Stomach (tissue), 19 donors: Measurements from ENCODE around the gene SAPCD2. TPM values are rescaled to one million over a fixed set of nuclear protein-coding genes. Genes with fewer than 3 reads are reported as not detected.
"Not testable (repeated sequence)": the region's sequence is repeated elsewhere in the genome, so short reads cannot be mapped to it uniquely, and the experiment has no call there.

Source experiments
- DNase-seq, 2 donors: peaks; one replicate each; pipeline versions ENCODE4 v3.0.0 to v3.0.0-alpha.2; 2013 to 2019
- H3K27ac ChIP-seq, 5 donors: fragments of 200-600 bp in 4 of 5; sonication (generic) in 4 of 5; one replicate each; pipeline ENCODE4 v1.5.1; 2013 to 2019; ENCODE audit warnings: mild to moderate bottlenecking in 1 of 5, moderate library complexity in 1 of 5
- H3K27me3 ChIP-seq, 3 donors: fragments of 200-600 bp; sonication (generic); one replicate each; pipeline ENCODE4 v1.5.1; 2017 to 2019; ENCODE audit warnings: mixed run types in 1 of 3
- H3K36me3 ChIP-seq, 4 donors: fragments of 200-600 bp; sonication (generic); 1 replicate in 3 of 4; 2 replicates in 1 of 4; pipeline ENCODE4 v1.5.1; 2016 to 2019
- H3K4me1 ChIP-seq, 4 donors: fragments of 200-600 bp; sonication (generic); one replicate each; pipeline ENCODE4 v1.5.1; 2016 to 2019
- H3K4me3 ChIP-seq, 4 donors: fragments of 200-600 bp; sonication (generic) in 3 of 4; one replicate each; pipeline ENCODE4 v1.5.1; 2016 to 2019; ENCODE audit warnings: mild to moderate bottlenecking in 1 of 4
- H3K9me3 ChIP-seq, 4 donors: fragments of 200-600 bp; sonication (generic); one replicate each; pipeline ENCODE4 v1.5.1; 2016 to 2019
- CTCF ChIP-seq, 7 experiments: fragments of 450-650 bp in 4 of 7; fragments of 200-600 bp in 3 of 7; sonication (generic) in 3 of 7; IDR thresholded peaks; one replicate each; pipeline ENCODE4 v1.5.1; 2016 to 2019; ENCODE audit warnings: antibody characterized with exemption in 7 of 7, control low read depth in 2 of 7, mild to moderate bottlenecking in 1 of 7
- EP300 ChIP-seq: sonication (generic); formaldehyde crosslinking; IDR thresholded peaks from one replicate; pipeline ENCODE4 v1.6.1; 2017; ENCODE audit warnings: antibody characterized with exemption
- POLR2A ChIP-seq, 4 donors: fragments of 450-650 bp; IDR thresholded peaks; one replicate each; pipeline ENCODE4 v1.6.1; 2016; ENCODE audit warnings: antibody characterized with exemption in 4 of 4, control low read depth in 2 of 4, mild to moderate bottlenecking in 1 of 4, moderate library complexity in 1 of 4
- POLR2AphosphoS5 ChIP-seq, 3 donors: sonication (generic); formaldehyde crosslinking; IDR thresholded peaks; one replicate each; pipeline ENCODE4 v1.6.1; 2016; ENCODE audit warnings: antibody characterized with exemption in 3 of 3
- WGBS, 5 donors: extraction: QIAGEN DNeasy Blood & Tissue Kit in 3 of 5; methylation state at CpG; one replicate each; pipeline versions ENCODE4 v1.1.5 to v1.1.7; 2013 to 2018; 5-methylcytosine and 5-hydroxymethylcytosine counted together
- intact Hi-C: fragments of 100-400 bp; cut with DNase I; formaldehyde crosslinking; loops from one replicate; pipeline ENCODE4 v1.15.1; 2023; ENCODE audit warnings: low total_unique reads
- long read RNA-seq, 10 donors: transcript quantifications; one replicate each; lab custom pipeline, GENCODE V29; 2026
- polyA plus RNA-seq, 3 donors: library from polyadenylated mRNA; stranded (reverse); fragments of 200-250 nt; gene quantifications; one replicate each; pipeline ENCODE4 v1.2.3, GENCODE V29; 2013
- total RNA-seq, 5 donors: library from RNA; depleted of rRNA; stranded (reverse); fragments of >200 nt; gene quantifications; one replicate each; pipeline versions ENCODE4 v1.1.0 to v1.2.3, GENCODE V29; 2014 to 2016
- donor health status: healthy with polysubstance abuse.
- donor health status: Bipolar disorder and iron deficiency.
- donor health status: healthy.

SAPCD2 gene
- total RNA-seq: 10 to 100 TPM in 1 of 5 donors, 1 to 10 TPM in 3, not detected in 1; 2.9 to 84.9 (median 4.4) TPM
- 1 to 10 TPM; 1.7 to 5.0 (median 3.8) TPM for polyA plus RNA-seq
- long read RNA-seq, donor 1, partial matches to known transcripts: 0 of 1 reads
- long read RNA-seq, donor 1, other reads (novel, unspliced or antisense): 0 of 1 reads
- long read RNA-seq, donor 2, partial matches to known transcripts: 6 of 7 reads
- long read RNA-seq, donor 2, other reads (novel, unspliced or antisense): 0 of 7 reads
- long read RNA-seq, donor 3, partial matches to known transcripts: 0 of 2 reads
- long read RNA-seq, donor 3, other reads (novel, unspliced or antisense): 0 of 2 reads
- long read RNA-seq, donor 4: 0 reads
- long read RNA-seq, donor 5: 0 reads
- long read RNA-seq, donor 6, transcript SAPCD2-201 (6 exons, 3,848 nt): major isoform, 7 of 12 reads
- long read RNA-seq, donor 6, partial matches to known transcripts: 0 of 12 reads
- long read RNA-seq, donor 6, other reads (novel, unspliced or antisense): 5 of 12 reads
- long read RNA-seq, donor 7, transcript SAPCD2-201 (6 exons, 3,848 nt): major isoform, 5 of 5 reads
- long read RNA-seq, donor 7, partial matches to known transcripts: 0 of 5 reads
- long read RNA-seq, donor 7, other reads (novel, unspliced or antisense): 0 of 5 reads
- long read RNA-seq, donor 8, partial matches to known transcripts: 0 of 2 reads
- long read RNA-seq, donor 8, other reads (novel, unspliced or antisense): 0 of 2 reads
- long read RNA-seq, donor 9: 0 reads
- long read RNA-seq, donor 10, partial matches to known transcripts: 0 of 1 reads
- long read RNA-seq, donor 10, other reads (novel, unspliced or antisense): 0 of 1 reads

GRCh38 chr9:137070201-137070905 is at the start of gene SAPCD2:
Gene SAPCD2, minus strand, starts transcription at chr9:137070557. Its CDS starts 97 bp downstream, at chr9:137070460.
- H3K36me3 ChIP-seq: no peaks in the 10 kb centered on the region
- H3K4me1 ChIP-seq: peaks cover 21 to 54% (median 30%) of the 10 kb centered on the region in 4 donors
- H3K4me3 ChIP-seq: peak within 1 kb of the TSS; percentile 46 to 53 (median 48)
- intact Hi-C loops: no loop called here
- 0 to 1% (median 0%) methylated on average over 36 to 74 of the region's 74 CpGs for WGBS, 5 donors
- H3K9me3 ChIP-seq: no peaks in the 10 kb centered on the region
- H3K27ac ChIP-seq: peak within 1 kb of the TSS; percentile 79 to 84 (median 82)
- peaks cover 0 to 25% (median 11%) of the 10 kb centered on the region in 3 donors for H3K27me3 ChIP-seq
- DNase-seq: peak; percentile 93 to 96
- no peak for TF ChIP-seq EP300
- no peak for TF ChIP-seq POLR2AphosphoS5 (IDR thresholded peaks at IDR 0.05)
- no peak for TF ChIP-seq CTCF (IDR thresholded peaks at IDR 0.05)
- no peak for TF ChIP-seq POLR2A (IDR thresholded peaks at IDR 0.05)

GRCh38 chr9:137118092-137118603 is 47.8 kb upstream of the SAPCD2 start:
- 79 to 82% (median 80%) methylated on average over 12 of the region's 12 CpGs for WGBS, 5 donors
- peaks cover 8 to 30% (median 26%) of the 10 kb centered on the region in 4 donors for H3K4me1 ChIP-seq
- not testable (repeated sequence) for H3K9me3 ChIP-seq, H3K36me3 ChIP-seq, DNase-seq, H3K27ac ChIP-seq, H3K4me3 ChIP-seq
- intact Hi-C loops: loop anchor here (5.0 to 10.0 kb wide), 2 partner anchors 67 to 109 kb away; partner anchors contain the start of genes ANAPC2, CYSRT1, RNF224 and SSNA1
- H3K27me3 ChIP-seq: peaks cover 0 to 28% (median 0%) of the 10 kb centered on the region in 3 donors

GRCh38 chr9:137117269-137117731 is 46.9 kb upstream of the SAPCD2 start:
- Histone ChIP-seq H3K27me3 (peaks cover 0 to 28% (median 0%) of the 10 kb centered on the region in 3 donors), H3K4me1 (peaks cover 8 to 32% (median 28%) of the 10 kb centered on the region in 4 donors), H3K9me3 (no peaks in the 10 kb centered on the region), H3K36me3 (peaks cover 3 to 11% (median 10%) of the 10 kb centered on the region in 4 donors), H3K4me3 (no peak overlapping the region), H3K27ac (no peak overlapping the region)
- DNase-seq: no peak
- 69 to 79% (median 73%) methylated on average over 11 to 15 of the region's 15 CpGs for WGBS, 5 donors
- TF ChIP-seq POLR2AphosphoS5 (IDR thresholded peaks at IDR 0.05) (no peak), POLR2A (IDR thresholded peaks at IDR 0.05) (no peak), CTCF (IDR thresholded peaks at IDR 0.05) (no peak), EP300 (no peak)
- intact Hi-C loops: loop anchor here (5.0 to 10.0 kb wide), 2 partner anchors 68 to 110 kb away; partner anchors contain the start of genes ANAPC2, CYSRT1, RNF224 and SSNA1

- H3K4me1 ChIP-seq: peaks cover 8 to 28% (median 24%) of the 10 kb centered on the region in 4 donors
- H3K27me3 ChIP-seq: peaks cover 0 to 28% (median 0%) of the 10 kb centered on the region in 3 donors
- H3K4me3 ChIP-seq: no peak overlapping the region
- DNase-seq: peak in 1 of 2 donors; percentile 43
- no peaks in the 10 kb centered on the region for H3K9me3 ChIP-seq
- 28 to 51% (median 40%) methylated on average over 17 of the region's 17 CpGs for WGBS, 5 donors
- H3K27ac ChIP-seq: no peak overlapping the region
- no peak for TF ChIP-seq POLR2AphosphoS5 (IDR thresholded peaks at IDR 0.05)
- no peak for TF ChIP-seq EP300
- TF ChIP-seq POLR2A (IDR thresholded peaks at IDR 0.05): no peak
- no peak for TF ChIP-seq CTCF (IDR thresholded peaks at IDR 0.05)
- peaks cover 3 to 16% (median 15%) of the 10 kb centered on the region in 4 donors for H3K36me3 ChIP-seq
- intact Hi-C loops: loop anchor here (5.0 to 10.0 kb wide), 2 partner anchors 68 to 111 kb away; partner anchors contain the start of genes ANAPC2, CYSRT1, RNF224 and SSNA1
Observed at GRCh38 chr9:137116728-137117127, 46.4 kb upstream of the SAPCD2 start.
